AG09319 (cell line): ENCODE data around the gene NOS3.

Experiments
- DNase-seq: peaks from one replicate; pipeline ENCODE4 v3.0.0-alpha.2; 2010; ENCODE audit warnings: low read depth; ENCODE audit errors: extremely low read depth
- TF ChIP-seq, protein P1 (sequence below): IDR thresholded peaks from 2 replicates; pipeline ENCODE4 v1.5.1; 2011; ENCODE audit warnings: low read depth, mild to moderate bottlenecking, inconsistent platforms, low read length, moderate library complexity

NOS3 gene

DNA sequence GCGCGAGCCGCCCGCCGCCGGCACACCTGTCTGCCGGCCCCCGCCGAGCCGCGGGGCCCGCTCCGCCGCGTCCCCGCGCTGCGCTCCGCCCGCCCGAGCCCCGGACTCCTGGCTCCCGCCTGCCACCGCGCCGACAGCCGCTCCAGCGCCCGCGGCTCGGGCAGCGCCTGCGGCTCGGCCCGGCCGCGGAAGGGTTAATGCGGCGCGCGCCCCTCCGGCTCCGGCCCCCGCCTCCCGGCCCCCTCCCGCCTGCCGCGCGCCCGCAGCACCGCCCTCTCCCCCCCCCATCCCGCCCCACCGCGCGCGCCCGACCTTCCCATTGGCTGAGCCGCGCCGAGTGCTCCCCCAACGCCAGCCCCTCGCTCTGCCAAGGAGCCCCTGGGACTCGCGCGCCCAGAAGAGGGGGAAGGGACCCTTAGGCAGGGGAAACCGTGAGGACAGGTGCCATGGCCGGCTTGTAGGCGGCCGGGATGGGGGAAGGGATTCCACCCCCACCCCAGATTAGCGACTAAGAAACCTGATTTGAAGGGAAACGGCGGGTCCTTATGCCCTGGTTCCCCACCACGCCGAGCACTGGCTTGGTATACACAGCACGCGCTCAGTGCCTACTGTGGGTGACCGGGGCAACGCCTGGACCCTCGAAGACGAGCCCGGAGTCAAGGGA is 12.6 kb upstream of the NOS3 start, which contains the start of gene KCNH2:
Gene KCNH2 (minus strand): TSS at position 196 of the 664 bp plus-strand sequence. CDS start 408 bp downstream, outside the sequence.
- no peak for DNase-seq
- TF ChIP-seq, protein P1, sequence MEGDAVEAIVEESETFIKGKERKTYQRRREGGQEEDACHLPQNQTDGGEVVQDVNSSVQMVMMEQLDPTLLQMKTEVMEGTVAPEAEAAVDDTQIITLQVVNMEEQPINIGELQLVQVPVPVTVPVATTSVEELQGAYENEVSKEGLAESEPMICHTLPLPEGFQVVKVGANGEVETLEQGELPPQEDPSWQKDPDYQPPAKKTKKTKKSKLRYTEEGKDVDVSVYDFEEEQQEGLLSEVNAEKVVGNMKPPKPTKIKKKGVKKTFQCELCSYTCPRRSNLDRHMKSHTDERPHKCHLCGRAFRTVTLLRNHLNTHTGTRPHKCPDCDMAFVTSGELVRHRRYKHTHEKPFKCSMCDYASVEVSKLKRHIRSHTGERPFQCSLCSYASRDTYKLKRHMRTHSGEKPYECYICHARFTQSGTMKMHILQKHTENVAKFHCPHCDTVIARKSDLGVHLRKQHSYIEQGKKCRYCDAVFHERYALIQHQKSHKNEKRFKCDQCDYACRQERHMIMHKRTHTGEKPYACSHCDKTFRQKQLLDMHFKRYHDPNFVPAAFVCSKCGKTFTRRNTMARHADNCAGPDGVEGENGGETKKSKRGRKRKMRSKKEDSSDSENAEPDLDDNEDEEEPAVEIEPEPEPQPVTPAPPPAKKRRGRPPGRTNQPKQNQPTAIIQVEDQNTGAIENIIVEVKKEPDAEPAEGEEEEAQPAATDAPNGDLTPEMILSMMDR, result no peak

DNA sequence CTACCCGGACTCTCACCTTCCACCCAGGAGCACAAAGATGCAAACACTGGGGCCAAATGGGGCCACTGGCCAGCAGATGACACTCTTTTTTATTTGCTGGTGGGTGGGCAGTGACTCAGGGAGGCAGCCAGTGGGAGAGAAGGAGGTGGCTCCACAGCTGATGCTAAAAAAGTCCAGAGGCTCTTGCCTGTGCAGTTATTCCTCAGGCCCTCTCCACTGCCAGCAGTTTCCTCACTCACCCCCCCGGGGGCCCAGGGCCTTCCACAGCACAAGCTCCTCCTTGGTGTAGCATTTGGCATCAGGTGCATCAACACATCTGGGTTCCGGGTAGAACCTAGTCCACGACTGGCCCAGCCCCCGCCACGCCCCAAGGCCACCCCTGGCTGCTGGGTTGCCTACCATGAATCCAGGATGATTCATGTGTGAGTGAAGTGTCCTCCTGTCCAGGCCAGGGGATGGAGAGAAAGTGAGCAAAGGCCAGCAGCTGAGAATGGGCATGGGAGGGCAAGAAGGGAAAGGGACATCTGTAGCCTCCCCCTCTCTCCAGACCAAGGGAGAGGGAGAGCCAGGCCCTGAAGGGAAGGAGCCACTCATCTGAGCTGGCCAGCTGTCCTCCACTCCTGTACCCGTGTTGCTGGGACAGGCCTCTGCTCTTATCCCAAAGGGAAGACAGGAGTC is 11.0 kb upstream of the NOS3 start:
- DNase-seq, result no peak
- TF ChIP-seq, protein P1, result no peak

DNA sequence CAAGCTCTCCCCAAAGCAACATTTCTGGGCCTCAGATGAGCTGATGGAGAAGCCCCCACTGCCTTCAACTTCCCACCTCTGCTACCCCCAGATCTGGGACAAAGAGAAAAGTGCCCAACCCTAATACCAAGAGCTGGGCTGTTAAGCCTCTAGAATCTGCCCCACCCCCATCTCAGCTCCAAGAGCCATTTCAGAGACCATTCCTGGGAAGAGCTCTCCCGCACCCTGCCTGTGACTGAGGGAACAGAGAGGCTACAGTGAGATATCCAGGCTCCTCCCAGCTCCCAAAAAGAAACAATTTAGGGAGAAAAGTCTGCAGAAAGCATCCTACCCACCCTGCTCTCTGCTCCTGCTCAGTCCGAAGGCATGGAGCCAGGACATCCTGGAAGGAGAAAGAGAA is 10.2 kb upstream of the NOS3 start:
- TF ChIP-seq, protein P1, result no peak
- no peak for DNase-seq

DNA sequence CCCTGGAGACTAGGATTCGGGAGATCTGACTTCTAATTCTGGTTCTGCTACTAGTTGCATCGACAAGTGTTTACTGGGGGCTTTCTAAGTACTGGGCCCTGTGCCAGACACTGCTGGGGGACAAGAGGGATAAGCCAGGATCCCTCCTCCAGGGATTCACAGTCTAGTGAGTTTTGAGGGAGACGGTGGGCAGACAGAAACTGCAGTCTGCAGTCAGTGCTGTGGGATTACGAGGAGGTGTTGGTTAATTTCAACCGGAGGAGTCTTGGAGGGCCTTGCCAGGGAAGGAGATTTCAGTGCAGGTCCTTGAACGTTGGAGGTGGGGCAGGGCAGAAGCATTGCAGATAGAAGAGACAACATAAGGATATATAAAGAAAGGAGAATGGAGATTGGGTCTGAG is 9.2 kb upstream of the NOS3 start:
- TF ChIP-seq, protein P1, result no peak
- no peak for DNase-seq

DNA sequence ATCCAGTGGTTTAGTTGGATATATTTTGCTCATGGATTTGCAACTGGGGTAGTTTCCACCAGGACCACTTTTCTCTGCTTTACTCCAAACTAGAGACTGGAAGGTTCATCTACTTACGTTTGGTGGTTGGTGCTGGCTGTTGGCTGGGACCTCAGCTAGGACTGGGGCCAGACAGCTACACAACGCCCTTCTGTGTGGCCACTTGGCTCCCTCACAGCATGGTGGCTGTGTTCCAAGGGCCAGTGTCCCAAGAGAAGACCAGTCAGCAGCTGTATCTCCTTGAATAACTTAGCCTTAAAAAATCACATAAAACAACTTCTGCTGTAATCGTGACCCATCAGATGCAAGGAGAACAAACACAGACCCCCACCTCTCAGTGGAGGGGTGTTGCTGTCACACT is 8.5 kb upstream of the NOS3 start:
- DNase-seq, result no peak
- TF ChIP-seq, protein P1, result no peak

DNA sequence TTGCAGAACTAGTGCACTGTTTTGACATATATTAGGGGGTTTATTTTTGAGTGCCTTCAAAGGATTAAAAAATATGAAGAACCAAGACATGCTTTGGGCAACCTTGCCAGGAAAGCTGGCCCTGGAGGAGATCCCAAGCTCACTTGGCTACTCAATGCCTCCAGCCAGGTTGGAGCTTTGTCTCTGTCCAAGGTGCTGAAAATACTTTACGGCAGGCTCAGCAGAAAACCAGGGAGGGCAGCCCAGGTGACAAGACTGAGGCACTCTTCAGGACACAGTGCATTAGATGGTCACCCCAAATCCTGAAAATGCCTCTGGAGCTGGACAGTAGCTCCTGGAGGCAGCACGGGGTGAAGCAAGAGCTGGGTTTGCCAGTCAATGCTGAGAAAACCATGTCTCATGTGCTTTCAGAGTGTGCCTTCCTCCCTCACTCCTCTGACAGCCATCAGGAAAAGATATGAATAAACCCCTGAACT is 6.9 kb upstream of the NOS3 start:
- no peak for DNase-seq
- TF ChIP-seq, protein P1, result no peak

DNA sequence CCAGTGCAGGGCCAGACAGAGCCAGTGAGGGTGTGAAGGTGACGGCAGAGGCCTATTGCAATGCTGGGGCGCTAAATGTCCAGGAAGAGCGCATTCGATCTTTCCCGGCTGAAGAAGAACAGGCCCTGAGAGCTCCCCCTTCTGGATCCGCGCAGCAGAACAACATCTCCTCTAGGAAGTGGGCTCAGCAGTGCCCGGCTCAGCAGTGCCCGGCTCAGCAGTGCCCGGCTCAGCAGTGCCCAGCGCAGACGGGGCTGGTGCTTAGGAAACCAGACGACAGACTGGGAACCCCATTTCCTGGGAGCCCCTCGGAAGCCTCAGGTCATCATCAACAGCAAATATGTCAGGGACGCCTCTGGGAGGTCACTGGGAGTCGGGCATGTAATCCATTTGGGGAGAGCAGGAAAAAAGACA is 4.7 kb upstream of the NOS3 start:
- DNase-seq, result no peak
- TF ChIP-seq, protein P1, result peak; percentile 76
